Tibial nerve (tissue), 3 donors: Measurements from ENCODE around the gene TAMM41.

Experiments used
- POLR2A ChIP-seq, 2 donors: fragments of 450-650 bp; IDR thresholded peaks; one replicate each; pipeline ENCODE4 v1.6.1; 2017; ENCODE audit warnings: antibody characterized with exemption in 2 of 2, mild to moderate bottlenecking in 2 of 2, moderate library complexity in 2 of 2
- TF ChIP-seq, protein P1 (sequence below), 5 experiments: fragments of 200-600 bp in 3 of 5; fragments of 450-650 bp in 2 of 5; sonication (generic) in 3 of 5; IDR thresholded peaks; one replicate each; pipeline ENCODE4 v1.5.1; 2016 to 2019; ENCODE audit warnings: antibody characterized with exemption in 5 of 5, mild to moderate bottlenecking in 3 of 5, moderate library complexity in 2 of 5

DNA sequence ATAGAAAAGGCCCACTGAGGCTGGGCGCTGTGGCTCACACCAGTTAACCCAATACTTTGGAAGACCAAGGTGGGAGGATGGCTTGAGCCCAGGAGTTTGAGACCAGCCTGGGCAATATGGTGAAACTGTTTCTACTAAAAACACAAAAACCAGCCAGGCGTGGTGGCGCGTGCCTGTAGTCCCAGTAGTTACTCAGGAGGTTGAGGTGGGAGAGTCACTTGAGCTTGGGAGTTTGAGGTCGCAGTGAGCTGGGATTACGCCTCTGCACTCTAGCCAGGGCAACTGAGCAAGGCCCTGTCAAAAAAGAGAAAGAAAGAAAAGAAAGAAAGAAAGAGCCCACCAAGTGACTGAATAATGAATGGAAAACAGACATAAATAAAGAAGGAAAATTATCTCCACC is 32.0 kb downstream of the TAMM41 start:
- TF ChIP-seq, protein P1, sequence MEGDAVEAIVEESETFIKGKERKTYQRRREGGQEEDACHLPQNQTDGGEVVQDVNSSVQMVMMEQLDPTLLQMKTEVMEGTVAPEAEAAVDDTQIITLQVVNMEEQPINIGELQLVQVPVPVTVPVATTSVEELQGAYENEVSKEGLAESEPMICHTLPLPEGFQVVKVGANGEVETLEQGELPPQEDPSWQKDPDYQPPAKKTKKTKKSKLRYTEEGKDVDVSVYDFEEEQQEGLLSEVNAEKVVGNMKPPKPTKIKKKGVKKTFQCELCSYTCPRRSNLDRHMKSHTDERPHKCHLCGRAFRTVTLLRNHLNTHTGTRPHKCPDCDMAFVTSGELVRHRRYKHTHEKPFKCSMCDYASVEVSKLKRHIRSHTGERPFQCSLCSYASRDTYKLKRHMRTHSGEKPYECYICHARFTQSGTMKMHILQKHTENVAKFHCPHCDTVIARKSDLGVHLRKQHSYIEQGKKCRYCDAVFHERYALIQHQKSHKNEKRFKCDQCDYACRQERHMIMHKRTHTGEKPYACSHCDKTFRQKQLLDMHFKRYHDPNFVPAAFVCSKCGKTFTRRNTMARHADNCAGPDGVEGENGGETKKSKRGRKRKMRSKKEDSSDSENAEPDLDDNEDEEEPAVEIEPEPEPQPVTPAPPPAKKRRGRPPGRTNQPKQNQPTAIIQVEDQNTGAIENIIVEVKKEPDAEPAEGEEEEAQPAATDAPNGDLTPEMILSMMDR (IDR thresholded peaks at IDR 0.05), result no peak
- TF ChIP-seq POLR2A (IDR thresholded peaks at IDR 0.05), result no peak
